Retinal pigment epithelial cell (primary cell): ENCODE results near the gene GRK2.

ENCODE experiments used
- DNase-seq: peaks from one replicate; pipeline ENCODE4 v3.0.0-alpha.2; 2010; ENCODE audit warnings: low read depth
- H3K4me3 ChIP-seq: 2 replicates; pipeline ENCODE4 v1.5.1; 2011; ENCODE audit warnings: mild to moderate bottlenecking, low read length, control low read depth, moderate library complexity
- CTCF ChIP-seq: conservative IDR thresholded peaks from 2 replicates; pipeline ENCODE4 v1.5.1; 2011; ENCODE audit warnings: low read depth, low read length, control low read depth, inconsistent platforms

The GRK2 gene

GRCh38 chr11:67271541-67272284, 5.4 kb downstream of the GRK2 start:
- no peak overlapping the region for H3K4me3 ChIP-seq
- DNase-seq = no peak
- TF ChIP-seq CTCF = no peak

GRCh38 chr11:67272327-67273259, 6.3 kb downstream of the GRK2 start:
- TF ChIP-seq CTCF = no peak
- no peak for DNase-seq
- H3K4me3 ChIP-seq = no peak overlapping the region

GRCh38 chr11:67273260-67273990, 7.2 kb downstream of the GRK2 start:
- DNase-seq = no peak
- H3K4me3 ChIP-seq = no peak overlapping the region
- no peak for TF ChIP-seq CTCF

GRCh38 chr11:67274768-67275605, 8.7 kb downstream of the GRK2 start:
- TF ChIP-seq CTCF = no peak
- DNase-seq = no peak

GRCh38 chr11:67275606-67276409, 9.5 kb downstream of the GRK2 start:
- no peak overlapping the region for H3K4me3 ChIP-seq
- DNase-seq = no peak
- no peak for TF ChIP-seq CTCF

More at GRCh38 chr11:67274768-67275605, 8.7 kb downstream of the GRK2 start:
- H3K4me3 ChIP-seq = no peak overlapping the region

GRCh38 chr11:67276781-67277230, 10.5 kb downstream of the GRK2 start:
- peak; percentile 23 for TF ChIP-seq CTCF
- no peak overlapping the region for H3K4me3 ChIP-seq
- DNase-seq = no peak
